ENCODE data around the gene INF2.

The INF2 gene

GRCh38 chr14:104689109-104689880 lies at the start of gene INF2:
Gene INF2, plus strand, starts transcription at chr14:104689618. Its CDS starts 11,748 bp downstream, at chr14:104701366.
- Histone ChIP-seq H3K79me2 (ENCODE audit: insufficient read depth, low read length) (no peaks in the 10 kb centered on the region), H3K9me2 (ENCODE audit: low read depth, low read length) (no peaks in the 10 kb centered on the region), H4K20me1 (ENCODE audit: insufficient read depth, low read length) (no peaks in the 10 kb centered on the region), H3K36me3 (ENCODE audit: insufficient read depth, low read length) (no peaks in the 10 kb centered on the region), H3K4me1 (ENCODE audit: insufficient read depth, low read length, severe bottlenecking) (peaks cover 14% of the 10 kb centered on the region), H3K9ac (ENCODE audit: low read length) (peak within 1 kb of the TSS; percentile 58), H3K27me3 (ENCODE audit: insufficient read depth, low read length) (0 out of 2 replicates have a peak, but pooled peaks cover 10% of the 10 kb centered on the region), H3F3A (ENCODE audit: insufficient read depth, low read length) (no peaks in the 10 kb centered on the region), H2AFZ (ENCODE audit: low read length) (no peak within 1 kb of the TSS), H3K4me2 (ENCODE audit: low read length) (peak within 1 kb of the TSS; percentile 92), H3K4me3 (ENCODE audit: low read depth, low read length, poor library complexity, severe bottlenecking) (peak within 1 kb of the TSS; percentile 69), H3K27ac (ENCODE audit: low read depth, low read length, poor library complexity, severe bottlenecking) (no peak within 1 kb of the TSS), H3K9me3 (ENCODE audit: low read length) (no peaks in the 10 kb centered on the region)
- TF ChIP-seq CTCF (IDR thresholded peaks at IDR 0.05; ENCODE audit: low read length) (no peak), EZH2 (IDR thresholded peaks at IDR 0.05; ENCODE audit: borderline replicate concordance, low read length) (no peak)

- H3K9ac ChIP-seq (ENCODE audit: low read length), result no peak overlapping the region
- no peaks in the 10 kb centered on the region for H3K9me3 ChIP-seq (ENCODE audit: low read length)
- H3F3A ChIP-seq (ENCODE audit: insufficient read depth, low read length), result no peaks in the 10 kb centered on the region
- H3K36me3 ChIP-seq (ENCODE audit: insufficient read depth, low read length), result no peaks in the 10 kb centered on the region
- H3K27me3 ChIP-seq (ENCODE audit: insufficient read depth, low read length), result peaks cover 27% of the 10 kb centered on the region; the same call in 1 of the 2 replicates
- H3K9me2 ChIP-seq (ENCODE audit: low read depth, low read length), result no peaks in the 10 kb centered on the region
- no peaks in the 10 kb centered on the region for H3K4me1 ChIP-seq (ENCODE audit: insufficient read depth, low read length, severe bottlenecking)
- H3K27ac ChIP-seq (ENCODE audit: low read depth, low read length, poor library complexity, severe bottlenecking), result no peak overlapping the region
- H4K20me1 ChIP-seq (ENCODE audit: insufficient read depth, low read length), result no peaks in the 10 kb centered on the region
- TF ChIP-seq CTCF (IDR thresholded peaks at IDR 0.05; ENCODE audit: low read length) (peak; percentile 99), EZH2 (IDR thresholded peaks at IDR 0.05; ENCODE audit: borderline replicate concordance, low read length) (no peak)
- no peak overlapping the region for H2AFZ ChIP-seq (ENCODE audit: low read length)
- no peak overlapping the region for H3K4me2 ChIP-seq (ENCODE audit: low read length)
- H3K4me3 ChIP-seq (ENCODE audit: low read depth, low read length, poor library complexity, severe bottlenecking), result no peak overlapping the region
- H3K79me2 ChIP-seq (ENCODE audit: insufficient read depth, low read length), result no peaks in the 10 kb centered on the region
These were observed 49.4 kb upstream of the INF2 start for GRCh38 chr14:104639885-104640548.

GRCh38 chr14:104640681-104641080 lies 48.7 kb upstream of the INF2 start:
- H3K27me3 ChIP-seq (ENCODE audit: insufficient read depth, low read length), result peaks cover 30% of the 10 kb centered on the region
- no peak overlapping the region for H3K4me3 ChIP-seq (ENCODE audit: low read depth, low read length, poor library complexity, severe bottlenecking)
- H3K79me2 ChIP-seq (ENCODE audit: insufficient read depth, low read length), result no peaks in the 10 kb centered on the region
- no peaks in the 10 kb centered on the region for H3F3A ChIP-seq (ENCODE audit: insufficient read depth, low read length)
- no peaks in the 10 kb centered on the region for H4K20me1 ChIP-seq (ENCODE audit: insufficient read depth, low read length)
- H3K27ac ChIP-seq (ENCODE audit: low read depth, low read length, poor library complexity, severe bottlenecking), result no peak overlapping the region
- no peaks in the 10 kb centered on the region for H3K9me2 ChIP-seq (ENCODE audit: low read depth, low read length)
- H3K9me3 ChIP-seq (ENCODE audit: low read length), result no peaks in the 10 kb centered on the region
- no peak overlapping the region for H2AFZ ChIP-seq (ENCODE audit: low read length)
- H3K4me1 ChIP-seq (ENCODE audit: insufficient read depth, low read length, severe bottlenecking), result no peaks in the 10 kb centered on the region
- no peak overlapping the region for H3K4me2 ChIP-seq (ENCODE audit: low read length)
- no peaks in the 10 kb centered on the region for H3K36me3 ChIP-seq (ENCODE audit: insufficient read depth, low read length)
- TF ChIP-seq CTCF (IDR thresholded peaks at IDR 0.05; ENCODE audit: low read length) (no peak), EZH2 (IDR thresholded peaks at IDR 0.05; ENCODE audit: borderline replicate concordance, low read length) (no peak)
- H3K9ac ChIP-seq (ENCODE audit: low read length), result no peak overlapping the region
